PC-9 (cell line): Measurements from ENCODE around the gene SCP2D1. TPM values are rescaled to one million over a fixed set of nuclear protein-coding genes. Genes with fewer than 3 reads are reported as not detected.

Experiments
- BruUV-seq: library from RNA; stranded (reverse); fragments of 400-500 nt; replicated peaks from 2 replicates; lab custom pipeline; 2021; lab: Mats Ljungman, UMichigan
- CTCF ChIA-PET: fragments of 300-600 bp; sonication (Branson Sonifier 250); formaldehyde crosslinking; loops from one replicate; lab custom pipeline; 2022; ENCODE audit warnings: antibody characterized with exemption; lab: Charles Lee
- POLR2A ChIA-PET: fragments of 300-600 bp; sonication (Branson Sonifier 250); formaldehyde crosslinking; loops from one replicate; lab custom pipeline; 2022; ENCODE audit warnings: antibody characterized with exemption; ENCODE audit not compliant: unreplicated experiment; lab: Charles Lee
- DNase-seq, 2 experiments: peaks; one replicate each; pipeline versions ENCODE4 v3.0.0 to v3.0.0-alpha.2; 2015 to 2022; ENCODE audit warnings: mixed read lengths in 1 of 2
- H2AFZ ChIP-seq: fragments of 200-600 bp; sonication (generic); 2 replicates; pipeline ENCODE4 v1.8.1; 2017; ENCODE audit warnings: antibody characterized with exemption
- H3F3A ChIP-seq: fragments of 200-600 bp; sonication (generic); 2 replicates; pipeline ENCODE4 v1.8.1; 2017; ENCODE audit warnings: antibody characterized with exemption, mild to moderate bottlenecking, low read depth; ENCODE audit not compliant: insufficient read depth
- H3K27ac ChIP-seq: fragments of 200-600 bp; sonication (generic); 2 replicates; pipeline ENCODE4 v1.6.1; 2016; ENCODE audit warnings: mixed run types
- H3K27me3 ChIP-seq: fragments of 200-600 bp; sonication (generic); 2 replicates; pipeline ENCODE4 v1.6.1; 2016; ENCODE audit warnings: low read depth, mixed run types; ENCODE audit not compliant: insufficient read depth
- H3K36me3 ChIP-seq: fragments of 200-600 bp; sonication (generic); 2 replicates; pipeline ENCODE4 v1.6.1; 2016; ENCODE audit warnings: low read depth, mixed run types
- H3K4me1 ChIP-seq: fragments of 200-600 bp; sonication (generic); replicated peaks from 2 replicates; pipeline ENCODE4 v1.6.1; 2016; ENCODE audit warnings: mixed run types; ENCODE audit not compliant: insufficient read depth
- H3K4me2 ChIP-seq: fragments of 200-600 bp; sonication (generic); 2 replicates; pipeline ENCODE4 v1.6.1; 2017; ENCODE audit warnings: mixed run types
- H3K4me3 ChIP-seq: fragments of 200-600 bp; sonication (generic); 2 replicates; pipeline ENCODE4 v1.6.1; 2016; ENCODE audit warnings: mixed run types
- H3K79me2 ChIP-seq: fragments of 200-600 bp; sonication (generic); 2 replicates; pipeline ENCODE4 v1.6.1; 2017; ENCODE audit warnings: low read depth, mixed run types
- H3K9me2 ChIP-seq: fragments of 200-600 bp; sonication (generic); 2 replicates; pipeline ENCODE4 v1.8.1; 2017; ENCODE audit warnings: mild to moderate bottlenecking; ENCODE audit not compliant: insufficient read depth
- H3K9me3 ChIP-seq: fragments of 200-600 bp; sonication (generic); 2 replicates; pipeline ENCODE4 v1.8.1; 2016; ENCODE audit warnings: low read depth; ENCODE audit not compliant: insufficient read depth
- H4K20me1 ChIP-seq: fragments of 200-600 bp; sonication (generic); 2 replicates; pipeline ENCODE4 v1.8.1; 2017; ENCODE audit not compliant: insufficient read depth
- CTCF ChIP-seq: fragments of 200-600 bp; sonication (generic); conservative IDR thresholded peaks from 2 replicates; pipeline ENCODE4 v1.6.1; 2017; ENCODE audit warnings: mixed run types, antibody characterized with exemption, mild to moderate bottlenecking, moderate library complexity
- EZH2 ChIP-seq: fragments of 200-600 bp; sonication (generic); IDR thresholded peaks from 2 replicates; pipeline ENCODE4 v1.8.0; 2017; ENCODE audit warnings: antibody characterized with exemption, low read depth
- intact Hi-C: fragments of 100-400 bp; cut with micrococcal nuclease; formaldehyde crosslinking; loops from one replicate; pipeline ENCODE4 v1.10.0; 2022; ENCODE audit not compliant: unreplicated experiment
- total RNA-seq: library from RNA; stranded (reverse); gene quantifications from 2 replicates; pipeline ENCODE4 v1.2.3, GENCODE V29; 2021

SCP2D1 gene
- total RNA-seq, 1 experiment from 2014 or later, result not detected

- no peak overlapping the region for H3K4me2 ChIP-seq
- intact Hi-C loops, result no loop called here
- DNase-seq, result no peak
- H3K36me3 ChIP-seq, result no peaks in the 10 kb centered on the region
- no peaks in the 10 kb centered on the region for H3F3A ChIP-seq
- peaks cover 6% of the 10 kb centered on the region for H3K4me1 ChIP-seq
- H3K79me2 ChIP-seq, result no peaks in the 10 kb centered on the region
- BruUV-seq, result no TSS peak
- H3K9me2 ChIP-seq, result no peaks in the 10 kb centered on the region
- H3K27me3 ChIP-seq, result no peaks in the 10 kb centered on the region
- H3K9me3 ChIP-seq, result no peaks in the 10 kb centered on the region
- ChIA-PET POLR2A (no interaction called here), CTCF (no interaction called here)
- H3K27ac ChIP-seq, result no peak overlapping the region
- TF ChIP-seq EZH2, result no peak
- TF ChIP-seq CTCF, result no peak
- H2AFZ ChIP-seq, result no peak overlapping the region
- no peak overlapping the region for H3K4me3 ChIP-seq
- no peaks in the 10 kb centered on the region for H4K20me1 ChIP-seq
These were observed 42.3 kb downstream of the SCP2D1 start for GRCh38 chr20:18855882-18856281.

- Histone ChIP-seq H3K27me3 (no peaks in the 10 kb centered on the region), H3K27ac (no peak overlapping the region), H4K20me1 (no peaks in the 10 kb centered on the region), H3K36me3 (no peaks in the 10 kb centered on the region), H3K4me3 (no peak overlapping the region), H3K4me1 (peaks cover 6% of the 10 kb centered on the region), H3F3A (no peaks in the 10 kb centered on the region), H2AFZ (no peak overlapping the region), H3K9me3 (no peaks in the 10 kb centered on the region), H3K79me2 (no peaks in the 10 kb centered on the region), H3K4me2 (no peak overlapping the region), H3K9me2 (no peaks in the 10 kb centered on the region)
- DNase-seq, result no peak
- no TSS peak for BruUV-seq
- CTCF ChIA-PET, result no interaction called here
- TF ChIP-seq EZH2 (no peak), CTCF (no peak)
- intact Hi-C loops, result no loop called here
- POLR2A ChIA-PET, result no interaction called here
These were observed 43.3 kb downstream of the SCP2D1 start for GRCh38 chr20:18856873-18857272.

GRCh38 chr20:18857640-18858039, 44.1 kb downstream of the SCP2D1 start:
- Histone ChIP-seq H3K27me3 (no peaks in the 10 kb centered on the region), H2AFZ (no peak overlapping the region), H3K27ac (no peak overlapping the region), H3K4me3 (no peak overlapping the region), H4K20me1 (no peaks in the 10 kb centered on the region), H3K4me1 (peaks cover 6% of the 10 kb centered on the region), H3K9me2 (no peaks in the 10 kb centered on the region), H3K4me2 (no peak overlapping the region), H3K9me3 (no peaks in the 10 kb centered on the region), H3K36me3 (no peaks in the 10 kb centered on the region), H3K79me2 (no peaks in the 10 kb centered on the region), H3F3A (no peaks in the 10 kb centered on the region)
- intact Hi-C loops, result no loop called here
- no TSS peak for BruUV-seq
- DNase-seq, result no peak
- POLR2A ChIA-PET, result no interaction called here
- CTCF ChIA-PET, result no interaction called here
- no peak for TF ChIP-seq CTCF
- TF ChIP-seq EZH2, result no peak
